LoVo (cell line): ENCODE measurements around the gene RPS3.
"Not testable (repeated sequence)": the region's sequence is repeated elsewhere in the genome, so short reads cannot be mapped to it uniquely, and the experiment has no call there.

ENCODE experiments used
- DNase-seq: peaks from one replicate; pipeline ENCODE4 v3.0.0-alpha.2; 2016; ENCODE audit warnings: low spot score

Gene RPS3

GRCh38 chr11:75380245-75380644 is 19.1 kb upstream of the RPS3 start:
- no peak for DNase-seq

- no peak for DNase-seq
These were observed 18.4 kb upstream of the RPS3 start for GRCh38 chr11:75380716-75381420.

GRCh38 chr11:75383246-75383645 is 16.1 kb upstream of the RPS3 start:
- DNase-seq, result no peak

- DNase-seq, result peak; percentile 79
These were observed 14.8 kb upstream of the RPS3 start for GRCh38 chr11:75384438-75385080.

- DNase-seq, result peak; percentile 77
These were observed 12.2 kb upstream of the RPS3 start for GRCh38 chr11:75386942-75387630.

- DNase-seq, result no peak
These were observed 11.5 kb upstream of the RPS3 start for GRCh38 chr11:75387736-75388294.

GRCh38 chr11:75388386-75389275 is 10.7 kb upstream of the RPS3 start:
- DNase-seq, result peak; percentile 82

GRCh38 chr11:75389276-75389605 is 10.1 kb upstream of the RPS3 start:
- DNase-seq, result no peak

- DNase-seq, result no peak
These were observed 9.4 kb upstream of the RPS3 start for GRCh38 chr11:75389925-75390324.

GRCh38 chr11:75394085-75394840 is 5.1 kb upstream of the RPS3 start:
- DNase-seq, result no peak

GRCh38 chr11:75398906-75399305 is 412 bp upstream of the RPS3 start:
- DNase-seq, result no peak

- DNase-seq, result no peak
These were observed 988 bp downstream of the RPS3 start for GRCh38 chr11:75400146-75400865.

- no peak for DNase-seq
These were observed 2.9 kb downstream of the RPS3 start for GRCh38 chr11:75402002-75402773.

- no peak for DNase-seq
These were observed 3.7 kb downstream of the RPS3 start for GRCh38 chr11:75403037-75403436.

GRCh38 chr11:75403983-75404658 is 4.8 kb downstream of the RPS3 start:
- no peak for DNase-seq

GRCh38 chr11:75406338-75406777 is 7.0 kb downstream of the RPS3 start:
- DNase-seq, result no peak

GRCh38 chr11:75408957-75409219 is 9.6 kb downstream of the RPS3 start:
- no peak for DNase-seq

GRCh38 chr11:75409971-75410370 is 10.7 kb downstream of the RPS3 start:
- not testable (repeated sequence) for DNase-seq

- DNase-seq, result not testable (repeated sequence)
These were observed 13.8 kb downstream of the RPS3 start for GRCh38 chr11:75413146-75413545.
